Astrocyte of the cerebellum (primary cell): ENCODE data around the gene MED16.

Experiments used
- DNase-seq: peaks from one replicate; pipeline ENCODE4 v3.0.0-alpha.2; 2011; ENCODE audit warnings: low read depth
- H3K4me3 ChIP-seq: 2 replicates; pipeline ENCODE4 v1.5.1; 2011; ENCODE audit warnings: mild to moderate bottlenecking, low read depth, low read length, moderate library complexity
- CTCF ChIP-seq: IDR thresholded peaks from 2 replicates; pipeline ENCODE4 v1.5.1; 2012; ENCODE audit warnings: low read length, low read depth, moderate library complexity, mild to moderate bottlenecking; ENCODE audit errors: missing control alignments
- in situ Hi-C: cut with HindIII; loops from 2 replicates; pipeline ENCODE4 v1.10.0; 2017; ENCODE audit warnings: low sequenced_read_pairs

Gene MED16

DNA sequence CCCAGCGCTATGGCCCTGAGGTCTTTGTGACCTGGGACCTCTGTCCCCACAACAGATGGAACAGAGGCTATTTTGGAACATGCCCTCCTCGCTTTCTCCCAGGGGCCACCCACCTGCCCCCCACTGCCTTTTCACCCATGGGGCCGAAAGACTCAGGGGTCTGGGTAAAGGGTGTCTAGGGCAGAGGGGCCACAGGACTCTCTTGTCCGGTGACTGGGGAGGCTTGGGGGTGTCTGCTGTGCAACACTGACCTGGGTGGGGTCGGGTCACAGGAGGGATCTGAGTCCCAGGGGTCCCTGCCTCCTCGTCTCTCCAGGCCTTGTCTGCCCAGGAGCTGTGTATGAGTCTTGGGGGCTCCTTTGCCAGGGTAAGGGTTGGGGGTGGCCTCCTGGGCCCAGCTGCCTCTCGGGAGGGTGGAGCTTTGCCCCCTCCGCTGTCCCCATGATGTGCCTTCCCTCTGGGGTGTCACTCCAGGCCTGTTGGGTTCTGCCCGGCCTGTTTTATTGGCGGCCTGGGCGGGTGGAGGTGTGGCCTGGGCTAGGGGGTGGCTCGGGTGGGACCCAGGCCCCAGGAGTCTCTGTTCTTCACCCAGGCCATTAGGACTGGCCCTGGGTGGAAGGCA, 34.9 kb upstream of the MED16 start:
- no peak for DNase-seq
- in situ Hi-C loops = no loop called here
- no peak for TF ChIP-seq CTCF
- peak overlapping the region; percentile 82 for H3K4me3 ChIP-seq

- peak overlapping the region; percentile 82 for H3K4me3 ChIP-seq
- no peak for TF ChIP-seq CTCF
- in situ Hi-C loops = no loop called here
- no peak for DNase-seq
Measured at GRCh38 chr19:927351-927779, 34.4 kb upstream of the MED16 start.

- TF ChIP-seq CTCF = no peak
- peak overlapping the region; percentile 82 for H3K4me3 ChIP-seq
- in situ Hi-C loops = no loop called here
- no peak for DNase-seq
Measured at GRCh38 chr19:926589-927350, 33.8 kb upstream of the MED16 start.

GRCh38 chr19:926323-926588, 33.3 kb upstream of the MED16 start:
- in situ Hi-C loops = no loop called here
- peak overlapping the region; percentile 82 for H3K4me3 ChIP-seq
- DNase-seq = no peak
- no peak for TF ChIP-seq CTCF

- DNase-seq = peak; percentile 48
- in situ Hi-C loops = no loop called here
- TF ChIP-seq CTCF = no peak
- H3K4me3 ChIP-seq = peak within 1 kb of the TSS; percentile 82
Measured at GRCh38 chr19:925526-926322, 32.7 kb upstream of the MED16 start, which contains the start of gene ARID3A. ARID3A (plus strand) TSS chr19:926035; CDS start chr19:929529, 3,494 bp downstream.

- no peak for TF ChIP-seq CTCF
- peak overlapping the region; percentile 82 for H3K4me3 ChIP-seq
- no peak for DNase-seq
- in situ Hi-C loops = no loop called here
Measured at GRCh38 chr19:925087-925525, 32.1 kb upstream of the MED16 start.
